ENCODE measurements around the gene COPZ1. TPM values are rescaled to one million over a fixed set of nuclear protein-coding genes. Genes with fewer than 3 reads are reported as not detected.

COPZ1 gene
- total RNA-seq, 1 experiment from 2014 or later = 104 TPM

DNA sequence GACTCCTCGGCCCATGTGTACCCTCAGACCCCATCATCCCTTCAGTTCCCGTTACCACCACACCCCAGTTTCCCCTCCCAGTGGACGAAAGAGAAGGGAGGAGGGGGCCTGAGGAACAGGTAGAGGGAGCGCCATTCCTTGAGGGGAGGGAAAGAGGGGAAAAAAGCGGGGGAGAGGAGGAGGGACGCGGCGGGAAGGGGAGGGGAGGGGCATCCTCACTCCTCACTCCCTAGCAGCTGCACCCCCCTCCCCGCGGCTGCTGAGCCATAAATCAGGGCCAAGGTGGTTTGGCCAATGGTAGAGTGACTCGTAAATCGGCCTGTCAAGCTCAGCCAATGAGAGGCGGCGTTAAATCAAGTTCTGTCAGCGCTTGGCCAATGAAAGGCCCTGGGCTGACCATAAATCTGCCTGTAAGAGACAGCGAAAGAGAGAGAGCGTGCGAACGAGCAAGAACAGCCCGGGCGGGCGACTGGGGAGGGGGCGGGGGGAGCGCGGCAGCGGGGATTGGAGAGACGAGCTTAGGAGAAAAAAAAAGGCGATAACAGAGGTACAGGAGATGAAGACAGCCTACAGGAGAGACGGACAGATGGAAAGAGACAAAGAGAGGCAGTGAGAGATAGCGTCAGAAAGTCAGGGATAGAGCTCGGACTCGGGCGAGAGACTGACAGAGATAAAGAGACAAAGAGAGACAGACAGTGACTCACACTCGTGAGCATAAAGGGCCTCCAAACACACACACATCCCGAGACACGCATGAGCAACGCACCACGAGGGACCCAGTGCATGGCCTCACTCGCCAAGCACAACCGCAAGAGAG, 34.2 kb downstream of the COPZ1 start:
- peak overlapping the region; percentile 98 for H3K4me2 ChIP-seq (ENCODE audit: insufficient read depth, insufficient read length, low read length)
- no peak overlapping the region for H2AFZ ChIP-seq (ENCODE audit: low read length)
- no peak overlapping the region for H2BK120ac ChIP-seq (ENCODE audit: low read depth, low read length, poor library complexity, severe bottlenecking)
- TF ChIP-seq, protein P1, sequence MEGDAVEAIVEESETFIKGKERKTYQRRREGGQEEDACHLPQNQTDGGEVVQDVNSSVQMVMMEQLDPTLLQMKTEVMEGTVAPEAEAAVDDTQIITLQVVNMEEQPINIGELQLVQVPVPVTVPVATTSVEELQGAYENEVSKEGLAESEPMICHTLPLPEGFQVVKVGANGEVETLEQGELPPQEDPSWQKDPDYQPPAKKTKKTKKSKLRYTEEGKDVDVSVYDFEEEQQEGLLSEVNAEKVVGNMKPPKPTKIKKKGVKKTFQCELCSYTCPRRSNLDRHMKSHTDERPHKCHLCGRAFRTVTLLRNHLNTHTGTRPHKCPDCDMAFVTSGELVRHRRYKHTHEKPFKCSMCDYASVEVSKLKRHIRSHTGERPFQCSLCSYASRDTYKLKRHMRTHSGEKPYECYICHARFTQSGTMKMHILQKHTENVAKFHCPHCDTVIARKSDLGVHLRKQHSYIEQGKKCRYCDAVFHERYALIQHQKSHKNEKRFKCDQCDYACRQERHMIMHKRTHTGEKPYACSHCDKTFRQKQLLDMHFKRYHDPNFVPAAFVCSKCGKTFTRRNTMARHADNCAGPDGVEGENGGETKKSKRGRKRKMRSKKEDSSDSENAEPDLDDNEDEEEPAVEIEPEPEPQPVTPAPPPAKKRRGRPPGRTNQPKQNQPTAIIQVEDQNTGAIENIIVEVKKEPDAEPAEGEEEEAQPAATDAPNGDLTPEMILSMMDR (conservative IDR thresholded peaks at IDR 0.05) = no peak
- no peak overlapping the region for H2AK5ac ChIP-seq (ENCODE audit: insufficient read length, low read length)
- H3K79me1 ChIP-seq (ENCODE audit: insufficient read depth, low read depth, low read length, poor library complexity, severe bottlenecking) = no peaks in the 10 kb centered on the region
- no peak overlapping the region for H3K27ac ChIP-seq (ENCODE audit: insufficient read length, low read depth, low read length)
- H3T11ph ChIP-seq (ENCODE audit: low read length) = no peak overlapping the region
- no peak overlapping the region for H3K4me3 Mint-ChIP-seq
- peak overlapping the region; percentile 59 for H3K9ac ChIP-seq (ENCODE audit: extremely low read depth, insufficient read length, low read length)
- no peaks in the 10 kb centered on the region for H3K9me3 ChIP-seq (ENCODE audit: control insufficient read depth, low read depth, low read length)
- peak overlapping the region; percentile 15 for H3K18ac ChIP-seq (ENCODE audit: insufficient read length, low read depth, low read length)
- no peaks in the 10 kb centered on the region for H3K9me3 Mint-ChIP-seq
- H4K91ac ChIP-seq (ENCODE audit: insufficient read length, low read depth, low read length) = no peak overlapping the region
- no peak overlapping the region for H3K56ac ChIP-seq (ENCODE audit: insufficient read length, low read depth, low read length)
- H3K14ac ChIP-seq (ENCODE audit: insufficient read depth, low read length) = no peak overlapping the region
- peak; percentile 100 for DNase-seq
- no peak overlapping the region for H3K4ac ChIP-seq (ENCODE audit: low read depth, low read length)
- H4K8ac ChIP-seq (replicated peaks; ENCODE audit: insufficient read length, low read depth, low read length) = no peak overlapping the region
- peaks cover 11% of the 10 kb centered on the region for H3K23me2 ChIP-seq (ENCODE audit: insufficient read length, low read depth, low read length, poor library complexity, severe bottlenecking)
- no peak overlapping the region for H3K27ac Mint-ChIP-seq
- H3K4me1 Mint-ChIP-seq = peaks cover 6 to 7% of the 10 kb centered on the region in 2 experiments
- no peak overlapping the region for H2BK15ac ChIP-seq (ENCODE audit: low read depth, low read length)
- no peak overlapping the region for H4K5ac ChIP-seq (ENCODE audit: insufficient read length, low read depth, low read length)
- no peak overlapping the region for H2BK20ac ChIP-seq (ENCODE audit: low read depth, low read length, poor library complexity, severe bottlenecking)
- H3K27me3 ChIP-seq (ENCODE audit: insufficient read depth, low read length) = no peaks in the 10 kb centered on the region
- peaks cover 3% of the 10 kb centered on the region for H4K20me1 ChIP-seq (ENCODE audit: control insufficient read depth, insufficient read depth, insufficient read length)
- H3K23ac ChIP-seq (ENCODE audit: insufficient read length, low read depth, low read length) = no peak overlapping the region
- WGBS (ENCODE audit: extremely low coverage, insufficient read length, low lambda C conversion rate) = no CpG with 5 or more reads among the region's 40 CpGs
- H3K79me2 ChIP-seq (ENCODE audit: insufficient read depth, low read length) = no peaks in the 10 kb centered on the region
- peaks cover 5% of the 10 kb centered on the region; the same call in 1 of the 2 replicates for H3K4me1 ChIP-seq (ENCODE audit: insufficient read depth, low read length)
- no peak overlapping the region for H2BK5ac ChIP-seq (ENCODE audit: insufficient read length, low read length)
- peaks cover 15% of the 10 kb centered on the region for H3K27me3 Mint-ChIP-seq (ENCODE audit: low read depth)
- no peaks in the 10 kb centered on the region; a peak in 1 of 7 replicates for H3K36me3 Mint-ChIP-seq (ENCODE audit: insufficient read depth in 1 of 3, low read depth in 3 of 3)
- no peak overlapping the region for H2BK12ac ChIP-seq (ENCODE audit: insufficient read length, low read depth, low read length)

Data from H9 (cell line).